Astrocyte (in vitro differentiated cells and primary cell): ENCODE measurements around the gene ZC3H12D.
"Not testable (repeated sequence)": the region's sequence is repeated elsewhere in the genome, so short reads cannot be mapped to it uniquely, and the experiment has no call there.

Source experiments
- EZH2 ChIP-seq: IDR thresholded peaks from 2 replicates; pipeline ENCODE4 v1.6.1; 2012; ENCODE audit warnings: mild to moderate bottlenecking, low read length, inconsistent platforms; ENCODE audit not compliant: insufficient read depth
- TF ChIP-seq, protein P1 (sequence below): IDR thresholded peaks from 2 replicates; pipeline ENCODE4 v1.5.1; 2011; ENCODE audit warnings: low read depth, mild to moderate bottlenecking, inconsistent platforms, low read length, moderate library complexity; ENCODE audit not compliant: insufficient read depth

DNA sequence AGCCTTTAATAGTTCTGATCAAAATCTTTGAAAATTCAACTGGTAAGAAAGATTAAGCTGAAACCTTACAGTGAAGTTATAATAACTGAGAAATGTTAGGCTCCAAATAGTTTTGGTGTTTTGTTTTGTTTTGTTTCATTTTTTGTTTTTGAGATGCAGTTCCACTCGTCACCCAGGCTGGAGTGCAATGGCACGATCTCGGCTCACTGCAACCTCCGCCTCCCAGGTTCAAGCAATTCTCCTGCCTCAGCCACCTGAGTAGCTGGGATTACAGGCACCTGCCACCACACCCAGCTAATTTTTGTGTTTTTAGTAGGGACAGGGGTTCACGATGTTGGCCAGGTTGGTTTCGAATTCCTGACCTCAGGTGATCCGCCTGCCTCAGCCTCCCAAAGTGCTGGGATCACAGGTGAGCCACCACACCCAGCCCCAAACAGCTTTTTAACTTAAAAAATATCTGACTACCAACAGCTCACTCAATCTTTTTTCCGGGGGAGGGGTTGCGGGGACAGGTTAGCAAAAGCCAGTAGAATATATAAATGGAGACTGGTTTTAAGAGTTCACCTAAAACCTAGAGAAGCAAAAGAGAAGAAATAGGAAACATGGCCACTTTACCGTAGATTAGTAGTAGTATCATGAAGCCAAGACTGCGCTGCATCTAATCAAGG is 10.7 kb upstream of the ZC3H12D start:
- TF ChIP-seq, protein P1, sequence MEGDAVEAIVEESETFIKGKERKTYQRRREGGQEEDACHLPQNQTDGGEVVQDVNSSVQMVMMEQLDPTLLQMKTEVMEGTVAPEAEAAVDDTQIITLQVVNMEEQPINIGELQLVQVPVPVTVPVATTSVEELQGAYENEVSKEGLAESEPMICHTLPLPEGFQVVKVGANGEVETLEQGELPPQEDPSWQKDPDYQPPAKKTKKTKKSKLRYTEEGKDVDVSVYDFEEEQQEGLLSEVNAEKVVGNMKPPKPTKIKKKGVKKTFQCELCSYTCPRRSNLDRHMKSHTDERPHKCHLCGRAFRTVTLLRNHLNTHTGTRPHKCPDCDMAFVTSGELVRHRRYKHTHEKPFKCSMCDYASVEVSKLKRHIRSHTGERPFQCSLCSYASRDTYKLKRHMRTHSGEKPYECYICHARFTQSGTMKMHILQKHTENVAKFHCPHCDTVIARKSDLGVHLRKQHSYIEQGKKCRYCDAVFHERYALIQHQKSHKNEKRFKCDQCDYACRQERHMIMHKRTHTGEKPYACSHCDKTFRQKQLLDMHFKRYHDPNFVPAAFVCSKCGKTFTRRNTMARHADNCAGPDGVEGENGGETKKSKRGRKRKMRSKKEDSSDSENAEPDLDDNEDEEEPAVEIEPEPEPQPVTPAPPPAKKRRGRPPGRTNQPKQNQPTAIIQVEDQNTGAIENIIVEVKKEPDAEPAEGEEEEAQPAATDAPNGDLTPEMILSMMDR: not testable (repeated sequence)
- not testable (repeated sequence) for TF ChIP-seq EZH2
